Astrocyte of the spinal cord (primary cell): ENCODE measurements around the gene SLC43A2.

Experiments used
- DNase-seq: peaks from one replicate; pipeline ENCODE4 v3.0.0; 2011; ENCODE audit warnings: low read depth, low spot score
- H3K4me3 ChIP-seq: 2 replicates; pipeline ENCODE4 v1.5.1; 2011; ENCODE audit warnings: low read depth, mild to moderate bottlenecking, low read length, moderate library complexity
- CTCF ChIP-seq: IDR thresholded peaks from 2 replicates; pipeline ENCODE4 v1.5.1; 2012; ENCODE audit warnings: low read depth, mild to moderate bottlenecking, low read length, inconsistent platforms
- in situ Hi-C: cut with HindIII; loops from 2 replicates; pipeline ENCODE4 v1.10.0; 2017; ENCODE audit warnings: low sequenced_read_pairs

Gene SLC43A2

DNA sequence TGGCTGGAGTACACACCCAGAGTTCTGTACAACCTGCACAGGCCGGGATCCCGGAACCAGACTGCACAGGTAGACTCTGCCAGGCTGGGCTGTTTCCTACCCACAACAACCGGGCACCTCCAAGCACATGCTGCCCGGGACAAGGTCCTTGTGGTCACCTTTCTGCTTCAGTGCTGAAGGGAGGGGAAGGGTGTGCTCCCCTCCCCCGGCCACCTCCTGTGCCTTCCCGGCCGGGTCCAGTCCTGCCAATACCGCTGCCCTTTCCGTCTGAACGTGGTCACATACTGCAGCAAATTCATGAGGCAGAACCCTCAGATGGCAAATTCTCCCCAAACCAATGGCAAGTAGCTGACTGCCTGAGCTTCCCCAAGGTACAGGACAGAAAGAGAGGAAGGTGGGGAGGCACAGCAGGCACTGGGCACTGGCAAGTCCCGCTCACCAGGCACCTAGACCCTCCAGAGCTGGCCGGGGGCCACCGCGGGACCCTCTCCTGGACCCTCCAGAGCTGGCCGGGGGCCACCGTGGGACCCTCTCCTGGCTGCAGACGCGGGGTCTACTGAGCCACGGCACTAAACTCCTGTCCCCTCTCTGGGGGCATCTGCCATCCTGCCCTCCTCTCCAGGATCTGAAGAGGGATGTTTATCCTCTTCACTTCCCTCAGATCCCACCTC, 22.8 kb downstream of the SLC43A2 start:
- DNase-seq = no peak
- in situ Hi-C loops = no loop called here
- no peak for TF ChIP-seq CTCF
- H3K4me3 ChIP-seq = no peak overlapping the region

GRCh38 chr17:1604831-1605528, 23.7 kb downstream of the SLC43A2 start:
- H3K4me3 ChIP-seq = no peak overlapping the region
- in situ Hi-C loops = no loop called here
- TF ChIP-seq CTCF = no peak
- no peak for DNase-seq

GRCh38 chr17:1601571-1601970, 27.1 kb downstream of the SLC43A2 start:
- no peak overlapping the region for H3K4me3 ChIP-seq
- no peak for TF ChIP-seq CTCF
- DNase-seq = no peak
- in situ Hi-C loops = no loop called here

- DNase-seq = no peak
- no peak overlapping the region for H3K4me3 ChIP-seq
- no peak for TF ChIP-seq CTCF
- in situ Hi-C loops = no loop called here
Measured at GRCh38 chr17:1598399-1599095, 30.1 kb downstream of the SLC43A2 start.

DNA sequence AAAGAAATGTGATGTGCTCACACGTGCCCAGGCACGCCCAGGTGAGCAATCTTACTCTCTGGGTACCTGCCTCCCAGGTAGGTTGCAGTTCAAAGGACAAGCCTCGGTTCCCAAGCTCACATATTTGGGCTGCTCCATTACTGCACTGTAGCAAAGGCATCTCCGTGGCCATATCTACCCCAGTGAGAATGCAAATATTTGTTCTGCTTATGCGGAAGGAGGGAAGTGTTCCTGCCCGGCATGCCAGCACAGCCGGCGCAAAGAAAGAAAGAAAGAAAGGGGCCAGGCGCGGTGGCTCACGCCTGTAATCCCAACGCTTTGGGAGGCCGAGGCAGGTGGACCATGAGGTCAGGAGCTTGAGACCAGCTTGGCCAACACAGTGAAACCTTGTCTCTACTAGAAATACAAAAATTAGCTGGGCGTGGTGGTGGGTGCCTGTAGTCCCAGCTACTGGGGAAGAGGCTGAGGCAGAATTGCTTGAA, 30.7 kb downstream of the SLC43A2 start:
- in situ Hi-C loops = no loop called here
- no peak for DNase-seq
- no peak overlapping the region for H3K4me3 ChIP-seq
- TF ChIP-seq CTCF = no peak

GRCh38 chr17:1593630-1593931, 35.1 kb downstream of the SLC43A2 start:
- H3K4me3 ChIP-seq = no peak overlapping the region
- in situ Hi-C loops = no loop called here
- no peak for TF ChIP-seq CTCF
- no peak for DNase-seq
